Loucy (cell line): ENCODE measurements around the gene FETUB.

Source experiments
- H2AFZ ChIP-seq: fragments of 200-600 bp; sonication (generic); 2 replicates; pipeline ENCODE4 v1.6.0; 2016; ENCODE audit warnings: antibody characterized with exemption, mild to moderate bottlenecking, low read length, moderate library complexity
- H3F3A ChIP-seq: fragments of 200-600 bp; 2 replicates; pipeline ENCODE4 v1.6.0; 2016; ENCODE audit warnings: antibody characterized with exemption, low read depth, mild to moderate bottlenecking
- H3K27me3 ChIP-seq: fragments of 200-600 bp; sonication (generic); 2 replicates; pipeline ENCODE4 v1.6.1; 2014; ENCODE audit warnings: low read length, mild to moderate bottlenecking; ENCODE audit not compliant: insufficient read depth, poor library complexity, severe bottlenecking
- H3K36me3 ChIP-seq: fragments of 200-600 bp; sonication (generic); 2 replicates; pipeline ENCODE4 v1.6.1; 2016; ENCODE audit warnings: low read length; ENCODE audit not compliant: insufficient read depth
- H3K4me1 ChIP-seq: fragments of 200-600 bp; sonication (generic); 2 replicates; pipeline ENCODE4 v1.5.1; 2014; ENCODE audit warnings: low read length, mild to moderate bottlenecking; ENCODE audit not compliant: insufficient read depth, poor library complexity, severe bottlenecking
- H3K4me2 ChIP-seq: fragments of 200-600 bp; sonication (generic); 2 replicates; pipeline ENCODE4 v1.6.0; 2014; ENCODE audit warnings: antibody characterized with exemption, low read length, low read depth, mild to moderate bottlenecking; ENCODE audit not compliant: poor library complexity, severe bottlenecking
- H3K4me3 ChIP-seq: fragments of 200-600 bp; sonication (generic); 2 replicates; pipeline ENCODE4 v1.5.1; 2014; ENCODE audit warnings: low read length, mild to moderate bottlenecking, mixed read lengths; ENCODE audit not compliant: poor library complexity, severe bottlenecking
- H3K79me2 ChIP-seq: fragments of 200-600 bp; sonication (generic); 2 replicates; pipeline ENCODE4 v1.6.1; 2014; ENCODE audit warnings: low read length; ENCODE audit not compliant: insufficient read depth
- H3K9ac ChIP-seq: fragments of 200-600 bp; sonication (generic); 2 replicates; pipeline ENCODE4 v1.6.0; 2014; ENCODE audit warnings: mild to moderate bottlenecking, low read depth, low read length, moderate library complexity; ENCODE audit not compliant: poor library complexity, severe bottlenecking
- H3K9me2 ChIP-seq: fragments of 200-600 bp; sonication (generic); replicated peaks from 2 replicates; pipeline ENCODE4 v1.6.1; 2016; ENCODE audit warnings: low read depth, low read length, mixed read lengths
- H3K9me3 ChIP-seq: fragments of 200-600 bp; sonication (generic); 2 replicates; pipeline ENCODE4 v1.6.1; 2014; ENCODE audit warnings: mild to moderate bottlenecking, antibody characterized with exemption, low read length, low read depth; ENCODE audit not compliant: insufficient read depth
- H4K20me1 ChIP-seq: fragments of 200-600 bp; sonication (generic); 2 replicates; pipeline ENCODE4 v1.6.0; 2014; ENCODE audit warnings: antibody characterized with exemption, low read length, mild to moderate bottlenecking; ENCODE audit not compliant: insufficient read depth, poor library complexity, severe bottlenecking
- CTCF ChIP-seq: fragments of 200-600 bp; sonication (generic); conservative IDR thresholded peaks from 2 replicates; pipeline ENCODE4 v1.5.1; 2014; ENCODE audit warnings: mild to moderate bottlenecking, antibody characterized with exemption, low read length
- EZH2phosphoT487 ChIP-seq: fragments of 200-600 bp; IDR thresholded peaks from 2 replicates; pipeline ENCODE4 v1.6.1; 2018; ENCODE audit warnings: antibody characterized with exemption, mild to moderate bottlenecking, moderate library complexity, borderline replicate concordance

FETUB gene

GRCh38 chr3:186599785-186600166, 40.4 kb upstream of the FETUB start:
- TF ChIP-seq CTCF (no peak), EZH2phosphoT487 (no peak)
- Histone ChIP-seq H3K27me3 (no peaks in the 10 kb centered on the region), H3K4me2 (no peak overlapping the region), H3K79me2 (no peaks in the 10 kb centered on the region), H3K36me3 (no peaks in the 10 kb centered on the region), H2AFZ (no peak overlapping the region), H3F3A (no peaks in the 10 kb centered on the region), H3K9me2 (no peaks in the 10 kb centered on the region), H3K9me3 (no peaks in the 10 kb centered on the region), H4K20me1 (no peaks in the 10 kb centered on the region), H3K4me1 (no peaks in the 10 kb centered on the region), H3K4me3 (no peak overlapping the region), H3K9ac (no peak overlapping the region)

- Histone ChIP-seq H3K27me3 (no peaks in the 10 kb centered on the region), H3K9me3 (no peaks in the 10 kb centered on the region), H3K79me2 (no peaks in the 10 kb centered on the region), H3K4me1 (no peaks in the 10 kb centered on the region), H2AFZ (no peak overlapping the region), H3K4me3 (no peak overlapping the region), H3K36me3 (no peaks in the 10 kb centered on the region), H4K20me1 (no peaks in the 10 kb centered on the region), H3K4me2 (no peak overlapping the region), H3K9me2 (no peaks in the 10 kb centered on the region), H3F3A (no peaks in the 10 kb centered on the region), H3K9ac (no peak overlapping the region)
- TF ChIP-seq EZH2phosphoT487 (no peak), CTCF (no peak)
Measured at GRCh38 chr3:186600896-186601295, 39.3 kb upstream of the FETUB start.

- Histone ChIP-seq H3K79me2 (no peaks in the 10 kb centered on the region), H3K36me3 (no peaks in the 10 kb centered on the region), H3K9me2 (no peaks in the 10 kb centered on the region), H4K20me1 (no peaks in the 10 kb centered on the region), H3K4me3 (no peak overlapping the region), H3K9me3 (no peaks in the 10 kb centered on the region), H3K4me2 (no peak overlapping the region), H3K9ac (no peak overlapping the region), H3K4me1 (no peaks in the 10 kb centered on the region), H2AFZ (no peak overlapping the region), H3K27me3 (no peaks in the 10 kb centered on the region), H3F3A (no peaks in the 10 kb centered on the region)
- TF ChIP-seq EZH2phosphoT487 (no peak), CTCF (no peak)
Measured at GRCh38 chr3:186603159-186603558, 37.0 kb upstream of the FETUB start.
